ENCODE data around the gene KIR3DL2. TPM values are rescaled to one million over a fixed set of nuclear protein-coding genes. Genes with fewer than 3 reads are reported as not detected.
"Not testable (repeated sequence)": the region's sequence is repeated elsewhere in the genome, so short reads cannot be mapped to it uniquely, and the experiment has no call there.

The KIR3DL2 gene
- polyA plus RNA-seq, 2 donors: 0.04 TPM; not detected in 1

DNA sequence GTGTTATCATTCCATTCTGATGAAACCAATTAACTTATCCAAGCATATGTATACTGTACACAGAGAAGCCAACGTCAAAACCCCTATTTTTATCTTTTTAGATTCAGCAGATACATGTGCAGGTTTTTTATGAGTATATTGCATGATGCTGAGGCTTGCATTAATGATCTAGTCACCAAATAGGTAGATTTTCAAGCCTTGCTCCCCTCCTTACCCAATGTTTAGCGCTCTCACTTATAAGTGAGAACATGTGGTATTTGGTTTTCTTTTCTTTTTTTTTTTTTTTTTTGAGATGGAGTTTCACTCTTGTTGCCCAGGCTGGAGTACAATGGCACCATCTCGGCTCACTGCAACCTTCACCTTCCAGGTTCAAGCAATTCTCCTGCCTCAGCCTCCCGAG, 54.0 kb downstream of the KIR3DL2 start:
- 82 to 85% methylated on average over 4 of the region's 4 CpGs for WGBS, 2 donors
- H3K9me3 ChIP-seq (ENCODE audit: control insufficient read depth in 2 of 2, insufficient read depth in 1 of 2, low read depth in 1 of 2, low read length in 1 of 2); H3K36me3 ChIP-seq (ENCODE audit: control insufficient read depth in 2 of 2, insufficient read depth in 2 of 2, low read length in 1 of 2); H3K4me1 ChIP-seq (ENCODE audit: control insufficient read depth in 2 of 2, insufficient read depth in 2 of 2, low read length in 1 of 2); H3K4me3 ChIP-seq (ENCODE audit: low read depth in 1 of 2, low read length in 2 of 2); H3K27ac ChIP-seq (ENCODE audit: low read depth in 2 of 2, low read length in 1 of 2); H3K27me3 ChIP-seq (ENCODE audit: control insufficient read depth in 1 of 2, insufficient read depth in 2 of 2, low read length in 2 of 2): not testable (repeated sequence)

DNA sequence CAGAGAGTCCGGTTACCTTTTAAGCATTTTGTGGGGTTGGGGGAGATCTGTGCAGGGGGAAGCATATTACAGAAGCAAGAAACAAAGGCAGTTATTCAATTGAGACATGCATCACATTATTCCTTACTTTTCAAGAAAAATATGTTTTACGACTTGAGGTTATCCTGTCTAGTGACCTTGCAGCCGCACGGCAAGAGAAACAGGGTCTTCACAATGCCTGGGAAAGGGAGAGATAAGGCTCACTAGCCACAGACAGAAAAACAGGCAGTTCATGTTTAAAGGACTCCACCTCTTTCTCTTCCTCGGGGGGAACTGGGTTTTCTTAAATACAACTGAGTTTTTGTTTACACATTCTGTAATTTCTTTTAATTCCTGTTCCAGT, 55.2 kb downstream of the KIR3DL2 start:
- H3K27ac ChIP-seq (ENCODE audit: low read depth in 2 of 2, low read length in 1 of 2): no peak overlapping the region
- WGBS, 2 donors: 39 to 51% methylated on average over 5 of the region's 5 CpGs
- H3K9me3 ChIP-seq (ENCODE audit: control insufficient read depth in 2 of 2, insufficient read depth in 1 of 2, low read depth in 1 of 2, low read length in 1 of 2): no peaks in the 10 kb centered on the region
- no peaks in the 10 kb centered on the region for H3K36me3 ChIP-seq (ENCODE audit: control insufficient read depth in 2 of 2, insufficient read depth in 2 of 2, low read length in 1 of 2)
- no peak overlapping the region for H3K4me3 ChIP-seq (ENCODE audit: low read depth in 1 of 2, low read length in 2 of 2)
- no peaks in the 10 kb centered on the region for H3K27me3 ChIP-seq (ENCODE audit: control insufficient read depth in 1 of 2, insufficient read depth in 2 of 2, low read length in 2 of 2)
- H3K4me1 ChIP-seq (ENCODE audit: control insufficient read depth in 2 of 2, insufficient read depth in 2 of 2, low read length in 1 of 2): no peaks in the 10 kb centered on the region

DNA sequence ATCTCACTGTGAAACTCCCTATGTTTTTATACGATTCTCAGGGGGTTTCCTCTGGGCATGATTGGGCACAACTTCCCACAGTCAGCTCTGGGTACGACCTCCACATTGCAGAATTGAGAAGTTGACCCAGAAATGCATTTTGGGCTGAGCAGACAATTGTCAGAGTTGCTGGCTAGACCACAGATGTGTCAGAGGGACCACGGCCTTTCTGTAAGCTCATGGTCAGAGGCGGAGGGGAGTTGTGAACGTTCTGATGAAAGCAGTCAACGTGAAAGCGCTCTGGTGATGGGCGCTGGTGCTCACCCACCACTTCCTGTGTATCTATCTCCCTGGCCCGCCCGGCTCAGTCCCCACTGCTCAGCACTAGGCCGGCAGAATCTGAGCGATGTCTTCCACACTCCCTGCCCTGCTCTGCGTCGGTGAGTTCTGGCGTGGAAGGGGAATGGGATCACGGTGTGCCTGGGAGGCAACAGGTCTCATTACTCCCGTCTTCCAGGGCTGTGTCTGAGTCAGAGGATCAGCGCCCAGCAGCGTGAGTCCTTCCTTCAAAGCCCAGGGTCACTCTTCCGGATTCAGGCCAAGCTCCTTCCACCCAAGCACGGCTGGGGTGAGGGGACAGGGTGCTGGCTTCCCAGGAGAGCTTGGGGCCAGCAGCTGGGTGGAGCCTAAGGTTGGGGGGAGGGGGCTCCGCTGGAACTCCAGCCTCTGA, 55.7 kb downstream of the KIR3DL2 start, which contains the start of gene NCR1:
Gene NCR1, plus strand, starts transcription at position 346 of the 709 bp plus-strand sequence. Its CDS starts 40 bp downstream, at position 386.
- 39 to 53% methylated on average over 22 of the region's 22 CpGs for WGBS, 2 donors
- Histone ChIP-seq H3K27me3 (ENCODE audit: control insufficient read depth in 1 of 2, insufficient read depth in 2 of 2, low read length in 2 of 2) (no peaks in the 10 kb centered on the region), H3K36me3 (ENCODE audit: control insufficient read depth in 2 of 2, insufficient read depth in 2 of 2, low read length in 1 of 2) (no peaks in the 10 kb centered on the region), H3K4me3 (ENCODE audit: low read depth in 1 of 2, low read length in 2 of 2) (no peak within 1 kb of the TSS), H3K27ac (ENCODE audit: low read depth in 2 of 2, low read length in 1 of 2) (no peak within 1 kb of the TSS), H3K4me1 (ENCODE audit: control insufficient read depth in 2 of 2, insufficient read depth in 2 of 2, low read length in 1 of 2) (no peaks in the 10 kb centered on the region), H3K9me3 (ENCODE audit: control insufficient read depth in 2 of 2, insufficient read depth in 1 of 2, low read depth in 1 of 2, low read length in 1 of 2) (no peaks in the 10 kb centered on the region)

DNA sequence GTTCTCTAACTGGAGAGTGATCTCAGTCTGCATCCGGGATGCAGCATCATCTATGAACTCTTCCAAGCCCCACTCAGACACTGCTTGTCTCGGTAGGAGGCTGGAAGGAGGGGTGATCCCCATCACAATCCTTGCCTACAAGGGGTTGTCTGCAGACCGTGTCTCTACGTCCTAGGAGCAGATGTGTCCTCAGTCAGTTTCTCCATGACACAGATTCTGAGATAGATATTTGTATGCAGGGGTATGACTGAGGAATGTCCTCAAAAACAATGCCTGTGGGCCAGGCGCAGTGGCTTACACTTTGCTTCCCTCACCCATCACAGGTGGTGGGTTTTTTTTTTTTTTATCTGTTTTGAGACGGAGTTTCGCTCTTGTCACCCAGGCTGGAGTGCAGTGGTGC, 56.6 kb downstream of the KIR3DL2 start:
- no peaks in the 10 kb centered on the region for H3K36me3 ChIP-seq (ENCODE audit: control insufficient read depth in 2 of 2, insufficient read depth in 2 of 2, low read length in 1 of 2)
- WGBS, 2 donors: 80 to 86% methylated on average over 7 of the region's 7 CpGs
- H3K4me3 ChIP-seq (ENCODE audit: low read depth in 1 of 2, low read length in 2 of 2): no peak overlapping the region
- H3K4me1 ChIP-seq (ENCODE audit: control insufficient read depth in 2 of 2, insufficient read depth in 2 of 2, low read length in 1 of 2): no peaks in the 10 kb centered on the region
- no peak overlapping the region for H3K27ac ChIP-seq (ENCODE audit: low read depth in 2 of 2, low read length in 1 of 2)
- no peaks in the 10 kb centered on the region for H3K27me3 ChIP-seq (ENCODE audit: control insufficient read depth in 1 of 2, insufficient read depth in 2 of 2, low read length in 2 of 2)
- H3K9me3 ChIP-seq (ENCODE audit: control insufficient read depth in 2 of 2, insufficient read depth in 1 of 2, low read depth in 1 of 2, low read length in 1 of 2): no peaks in the 10 kb centered on the region

DNA sequence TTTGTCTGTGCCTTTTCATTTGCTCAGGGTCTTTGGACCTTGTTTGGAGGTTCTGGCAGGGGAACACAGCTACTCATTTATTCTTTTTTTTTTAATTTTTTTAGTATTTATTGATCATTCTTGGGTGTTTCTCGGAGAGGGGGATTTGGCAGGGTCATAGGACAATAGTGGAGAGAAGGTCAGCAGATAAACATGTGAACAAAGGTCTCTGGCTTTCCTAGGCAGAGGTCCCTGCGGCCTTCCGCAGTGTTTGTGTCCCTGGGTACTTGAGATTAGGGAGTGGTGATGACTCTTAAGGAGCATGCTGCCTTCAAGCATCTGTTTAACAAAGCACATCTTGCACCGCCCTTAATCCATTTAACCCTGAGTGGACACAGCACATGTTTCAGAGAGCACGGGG, 57.7 kb downstream of the KIR3DL2 start:
- not testable (repeated sequence) for H3K4me3 ChIP-seq (ENCODE audit: low read depth in 1 of 2, low read length in 2 of 2); H3K27ac ChIP-seq (ENCODE audit: low read depth in 2 of 2, low read length in 1 of 2); H3K4me1 ChIP-seq (ENCODE audit: control insufficient read depth in 2 of 2, insufficient read depth in 2 of 2, low read length in 1 of 2); H3K9me3 ChIP-seq (ENCODE audit: control insufficient read depth in 2 of 2, insufficient read depth in 1 of 2, low read depth in 1 of 2, low read length in 1 of 2); H3K36me3 ChIP-seq (ENCODE audit: control insufficient read depth in 2 of 2, insufficient read depth in 2 of 2, low read length in 1 of 2); H3K27me3 ChIP-seq (ENCODE audit: control insufficient read depth in 1 of 2, insufficient read depth in 2 of 2, low read length in 2 of 2)
- WGBS, 2 donors: 58 to 90% methylated on average over 3 of the region's 5 CpGs

Other genes with a start within 250 kb of the KIR3DL2 start
- under 1 TPM; 0.46 to 0.55 TPM for gene LILRB1, start 220.0 kb upstream of the KIR3DL2 start, polyA plus RNA-seq
- under 1 TPM; 0.35 to 0.58 TPM for gene LILRB4, start 187.5 kb upstream of the KIR3DL2 start, polyA plus RNA-seq
- not detected for gene KIR3DL3, start 126.0 kb upstream of the KIR3DL2 start, polyA plus RNA-seq
- not detected for gene KIR2DL3, start 111.9 kb upstream of the KIR3DL2 start, polyA plus RNA-seq
- not detected for gene KIR2DL1, start 80.7 kb upstream of the KIR3DL2 start, polyA plus RNA-seq
- gene KIR2DL4, start 46.8 kb upstream of the KIR3DL2 start, polyA plus RNA-seq: not detected
- not detected for gene KIR3DL1, start 34.0 kb upstream of the KIR3DL2 start, polyA plus RNA-seq
- not detected for gene KIR2DS4, start 17.8 kb upstream of the KIR3DL2 start, polyA plus RNA-seq
- under 1 TPM in 1 of 2 donors, not detected in 1; 0.10 TPM for gene FCAR, start 23.8 kb downstream of the KIR3DL2 start, polyA plus RNA-seq
- gene NCR1, start 55.7 kb downstream of the KIR3DL2 start, polyA plus RNA-seq: not detected
- not detected for gene NLRP7, start 97.1 kb downstream of the KIR3DL2 start, polyA plus RNA-seq
- 10 to 100 TPM in 1 of 2 donors, 1 to 10 TPM in 1; 3.8 to 20.5 TPM for gene NLRP2, start 115.9 kb downstream of the KIR3DL2 start, polyA plus RNA-seq
- 1 to 10 TPM in 1 of 2 donors, under 1 TPM in 1; 0.45 to 1.6 TPM for gene GP6, start 187.8 kb downstream of the KIR3DL2 start, polyA plus RNA-seq
- gene RDH13, start 212.7 kb downstream of the KIR3DL2 start, polyA plus RNA-seq: 10 to 100 TPM; 32.5 to 60.6 TPM
- 1,000 to 10,000 TPM in 1 of 2 donors, 100 to 1,000 TPM in 1; 578 to 1,427 TPM for gene EPS8L1, start 225.4 kb downstream of the KIR3DL2 start, polyA plus RNA-seq

All from esophagus (tissue), 2 donors.